DMS153 (cell line): Measurements from ENCODE around the gene DIRAS2.
A peak's percentile ranks its signal among the peaks of the same experiment; 100 is the strongest.
"Not testable (repeated sequence)": the region's sequence is repeated elsewhere in the genome, so short reads cannot be mapped to it uniquely, and the experiment has no call there.

Experiments
- DNase-seq: peaks from one replicate; lab custom pipeline; 2025; lab: John Stamatoyannopoulos, UW

The DIRAS2 gene, protein sequence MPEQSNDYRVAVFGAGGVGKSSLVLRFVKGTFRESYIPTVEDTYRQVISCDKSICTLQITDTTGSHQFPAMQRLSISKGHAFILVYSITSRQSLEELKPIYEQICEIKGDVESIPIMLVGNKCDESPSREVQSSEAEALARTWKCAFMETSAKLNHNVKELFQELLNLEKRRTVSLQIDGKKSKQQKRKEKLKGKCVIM

DNA sequence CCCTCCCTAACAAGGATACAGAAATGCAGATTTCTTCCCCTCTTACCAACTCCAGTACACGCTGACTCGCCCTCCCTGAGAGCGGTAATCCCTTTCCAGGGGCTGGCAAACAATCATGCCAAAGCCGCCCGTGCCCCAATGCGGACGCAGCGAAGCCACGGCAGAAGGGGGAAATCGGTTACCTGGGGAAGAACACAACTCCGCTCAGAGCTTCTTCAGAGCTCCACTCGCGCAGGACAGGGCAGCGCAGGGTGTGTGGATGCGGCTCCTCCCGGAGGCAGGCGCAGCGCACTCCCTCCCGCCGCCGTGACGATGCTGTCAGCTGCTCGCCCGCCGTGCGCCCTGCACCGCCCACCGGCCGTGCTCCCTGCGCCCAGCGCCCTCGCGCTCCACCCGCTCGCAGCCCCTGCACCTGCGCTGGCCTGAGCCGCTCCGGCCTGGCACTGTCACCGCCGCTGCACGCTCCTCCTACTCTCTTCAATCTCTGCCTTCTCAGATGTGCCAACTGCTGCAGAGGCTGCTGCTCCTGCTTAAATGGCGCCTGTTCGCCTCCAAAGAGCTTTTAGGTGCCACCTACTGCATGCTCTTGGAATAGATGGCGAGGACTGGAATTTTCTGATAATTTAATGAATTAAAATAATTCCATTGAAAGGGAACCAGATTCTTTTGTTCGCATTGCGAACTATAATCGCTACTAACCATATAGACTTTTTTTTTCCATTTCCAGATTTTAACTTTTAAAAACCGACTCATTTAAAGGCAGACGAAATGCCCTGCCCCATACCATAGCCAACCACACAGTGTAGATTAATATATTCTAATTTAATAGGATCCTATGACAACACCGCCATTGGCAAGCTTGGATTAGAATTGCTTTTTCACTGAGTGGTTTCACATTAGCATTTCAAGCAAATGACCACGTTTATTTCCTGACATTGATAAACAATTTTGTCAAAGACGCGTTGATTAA is at the start of gene DIRAS2:
Gene DIRAS2, minus strand, starts transcription at position 255 of the 970 bp plus-strand sequence. CDS start 28,997 bp downstream, outside the sequence.
- peak; percentile 91 for DNase-seq

DNA sequence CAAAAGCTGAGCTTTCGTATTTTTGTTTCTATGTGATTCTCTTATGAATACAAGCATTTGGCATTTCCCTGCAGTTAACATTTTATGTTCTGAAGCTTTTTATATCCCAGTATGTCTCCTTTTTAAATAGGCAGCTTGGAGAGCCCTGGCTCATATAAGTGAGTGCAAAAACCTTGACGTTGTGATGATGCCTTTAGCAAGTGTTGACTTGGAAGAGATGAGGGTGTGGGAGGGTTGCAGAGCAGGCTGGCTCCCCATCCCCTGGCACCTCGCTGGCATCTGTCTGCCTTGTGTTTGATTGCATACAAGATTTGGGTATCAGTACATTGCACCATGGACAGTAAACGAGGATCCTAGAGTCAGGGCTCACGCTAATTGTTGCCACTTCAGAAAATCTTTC is 42.1 kb upstream of the DIRAS2 start:
- DNase-seq, result no peak

DNA sequence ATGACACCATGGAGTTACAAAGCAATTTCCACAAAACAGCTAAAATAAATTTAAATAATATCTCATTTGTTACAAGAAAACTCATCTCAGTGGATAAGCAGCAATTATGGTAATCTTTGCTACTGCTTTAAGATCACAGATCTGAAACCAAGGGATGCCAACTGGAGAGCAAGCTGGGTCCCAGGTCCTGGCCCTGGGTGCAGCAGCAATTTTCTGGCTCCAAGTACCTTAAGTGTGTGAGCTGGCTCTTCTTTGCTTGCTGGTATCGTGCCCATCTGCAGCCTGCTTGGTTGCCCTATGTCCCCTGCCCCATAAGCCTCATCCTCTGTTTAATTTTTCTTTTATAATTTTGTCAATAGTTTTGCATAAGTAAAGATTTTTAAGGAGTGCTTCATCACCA is 41.5 kb upstream of the DIRAS2 start:
- DNase-seq, result no peak

DNA sequence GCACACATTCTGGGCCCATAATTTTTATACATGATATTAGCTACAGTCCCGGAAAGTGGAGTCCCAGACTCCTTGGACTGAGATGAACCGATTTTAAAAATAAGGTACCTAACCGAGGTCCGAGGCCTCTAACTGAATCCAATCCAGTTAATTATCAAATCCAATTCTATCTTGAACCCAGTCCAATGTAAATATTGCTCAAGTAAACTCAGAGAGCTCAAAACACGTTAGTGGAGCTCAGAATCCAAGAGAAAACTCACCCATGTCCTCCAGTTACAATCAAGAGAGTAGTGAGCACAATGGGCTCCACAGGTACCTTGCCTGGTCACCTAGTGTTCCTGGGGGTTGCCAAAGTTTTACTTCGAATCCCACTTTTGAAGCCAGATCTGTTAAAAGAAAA is 37.9 kb upstream of the DIRAS2 start:
- no peak for DNase-seq

DNA sequence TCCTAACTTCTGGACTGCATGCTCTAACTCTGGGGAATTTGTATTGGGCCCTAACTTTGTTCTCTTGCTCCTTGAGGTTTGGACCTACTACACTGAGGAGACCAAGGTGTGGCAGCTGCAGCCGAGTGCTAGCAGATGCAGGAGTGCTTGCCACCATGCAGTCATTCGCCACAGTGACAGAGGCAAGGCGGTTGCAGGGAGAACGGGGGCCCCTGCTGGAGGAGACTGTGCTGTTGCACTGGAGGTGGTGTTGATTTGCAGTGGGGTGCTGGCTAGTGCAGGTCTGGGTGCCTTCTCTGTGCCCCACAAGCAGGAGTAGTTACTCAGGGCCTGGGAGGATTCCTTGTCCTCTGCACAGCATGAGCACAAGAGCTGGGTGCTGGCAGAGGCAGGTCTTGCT is 22.4 kb upstream of the DIRAS2 start:
- no peak for DNase-seq

DNA sequence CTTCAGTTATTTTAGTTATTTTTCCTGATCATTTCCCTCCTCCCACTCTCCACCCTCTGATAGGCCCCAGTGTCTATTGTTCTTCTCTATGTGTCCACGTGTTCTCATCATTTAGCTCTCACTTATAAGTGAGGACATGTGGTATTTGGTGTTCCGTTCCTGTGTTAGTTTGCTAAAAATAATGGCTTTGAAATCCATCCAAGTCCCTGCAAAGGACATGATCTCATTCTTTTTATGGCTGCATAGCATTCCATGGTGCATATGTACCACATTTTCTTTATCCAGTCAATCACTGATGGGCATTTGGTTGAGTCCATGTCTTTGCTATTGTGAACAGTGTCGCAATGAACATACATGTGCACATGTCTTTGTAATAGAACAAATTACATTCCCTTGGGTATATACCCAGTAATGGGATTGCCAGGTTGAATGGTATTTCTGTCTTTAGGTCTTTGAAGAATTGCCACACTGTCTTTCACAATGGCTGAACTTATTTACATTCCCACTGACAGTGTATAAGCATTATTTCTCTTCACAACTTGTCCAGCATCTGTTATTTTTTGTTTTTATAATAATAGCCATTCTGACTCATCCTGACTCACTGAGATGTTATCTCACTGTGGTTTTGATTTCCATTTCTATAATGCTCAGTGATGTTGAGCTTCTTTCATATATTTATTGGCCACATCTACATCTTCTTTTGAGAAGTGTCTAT is 17.2 kb upstream of the DIRAS2 start:
- DNase-seq, result no peak

DNA sequence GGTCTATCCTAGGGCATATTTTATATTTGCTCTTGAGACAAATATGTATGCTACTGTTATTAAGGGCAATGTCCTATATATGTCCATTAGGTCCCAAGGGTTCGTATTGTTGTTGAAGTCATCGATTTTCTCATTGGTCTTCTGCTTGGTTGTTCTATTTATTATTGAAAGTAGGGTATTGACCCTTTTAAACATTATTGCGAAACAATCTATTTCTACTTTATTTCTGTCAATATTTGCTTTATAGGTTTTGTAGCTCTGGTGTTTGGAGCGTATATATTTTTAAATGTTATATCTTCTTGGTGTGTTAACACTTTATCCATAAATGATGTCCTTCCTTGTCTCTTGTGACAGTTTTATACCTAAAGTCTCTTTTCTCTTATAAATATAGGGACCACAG is 16.2 kb upstream of the DIRAS2 start:
- DNase-seq, result no peak

DNA sequence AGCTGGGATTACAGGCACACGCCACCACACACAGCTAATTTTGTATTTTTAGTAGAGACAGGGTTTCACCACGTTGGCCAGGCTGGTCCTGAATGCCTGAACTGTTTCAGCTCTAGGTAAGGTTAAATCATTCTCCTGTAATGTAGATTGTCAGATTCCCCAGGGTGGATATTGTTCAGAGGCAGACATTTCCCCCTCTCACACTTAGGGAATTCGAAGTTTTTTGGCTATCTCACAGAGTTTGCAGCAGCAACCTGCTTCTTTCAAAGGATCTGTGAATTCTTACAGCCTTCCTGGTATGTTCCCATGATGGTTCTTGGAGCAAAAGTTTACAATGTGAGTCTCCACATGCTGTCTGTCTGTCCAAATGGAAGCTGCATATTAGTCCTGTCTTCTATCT is 15.6 kb upstream of the DIRAS2 start:
- DNase-seq, result no peak

DNA sequence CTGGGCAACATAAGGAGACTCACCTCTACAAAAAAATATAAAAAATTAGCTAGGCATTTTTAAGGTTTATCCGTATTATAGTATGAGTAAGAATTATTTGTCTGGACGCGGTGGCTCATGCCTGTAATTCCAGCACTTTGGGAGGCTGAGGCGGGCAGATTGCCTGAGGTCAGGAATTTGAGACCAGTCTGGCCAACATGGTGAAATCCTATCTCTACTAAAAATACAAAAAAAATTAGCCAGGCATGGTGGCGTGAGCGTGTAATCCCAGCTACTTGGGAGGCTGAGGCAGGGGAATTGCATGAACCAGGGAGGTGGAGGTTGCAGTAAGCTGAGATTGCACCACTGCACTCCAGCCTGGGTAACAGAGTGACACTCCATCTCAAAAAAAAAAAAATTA is 14.3 kb upstream of the DIRAS2 start:
- not testable (repeated sequence) for DNase-seq

DNA sequence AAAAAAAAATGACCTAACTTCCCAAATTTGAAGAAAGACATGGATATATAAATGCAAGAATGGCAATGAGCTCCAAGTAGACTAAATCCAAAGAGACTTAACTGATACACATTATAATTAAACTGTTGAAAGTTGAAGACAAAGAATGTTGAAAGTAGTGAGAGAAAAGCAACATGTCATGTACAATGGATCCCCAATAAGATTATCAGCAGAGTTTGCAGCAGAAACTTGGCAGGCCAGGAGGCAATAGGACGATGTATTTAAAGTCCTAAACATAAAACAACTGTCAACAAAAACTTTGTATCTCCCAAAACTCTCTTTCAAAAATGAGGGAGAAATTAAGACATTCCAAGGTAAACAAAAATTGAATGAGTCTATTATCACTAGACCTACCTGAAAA is 8.6 kb upstream of the DIRAS2 start:
- DNase-seq, result no peak

DNA sequence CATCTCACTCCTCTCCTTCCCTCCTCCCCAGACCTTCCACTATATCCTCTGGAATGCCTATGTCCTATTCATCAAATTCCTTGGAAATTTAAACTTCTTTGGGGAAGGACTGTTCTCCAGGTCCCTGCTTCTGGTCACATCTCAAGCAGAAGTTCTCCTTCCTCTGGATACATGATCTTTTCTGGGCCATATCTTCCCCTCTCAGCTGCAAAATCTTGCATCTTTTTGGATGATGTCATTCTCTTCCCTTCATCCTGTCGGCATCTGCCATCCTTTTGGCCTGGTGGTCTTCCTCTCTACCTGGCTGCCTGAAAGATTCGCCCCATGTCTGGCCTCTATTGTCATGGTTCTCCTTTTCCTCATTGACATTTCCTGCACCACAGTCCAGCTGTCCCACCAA is 5.2 kb upstream of the DIRAS2 start:
- DNase-seq, result no peak

DNA sequence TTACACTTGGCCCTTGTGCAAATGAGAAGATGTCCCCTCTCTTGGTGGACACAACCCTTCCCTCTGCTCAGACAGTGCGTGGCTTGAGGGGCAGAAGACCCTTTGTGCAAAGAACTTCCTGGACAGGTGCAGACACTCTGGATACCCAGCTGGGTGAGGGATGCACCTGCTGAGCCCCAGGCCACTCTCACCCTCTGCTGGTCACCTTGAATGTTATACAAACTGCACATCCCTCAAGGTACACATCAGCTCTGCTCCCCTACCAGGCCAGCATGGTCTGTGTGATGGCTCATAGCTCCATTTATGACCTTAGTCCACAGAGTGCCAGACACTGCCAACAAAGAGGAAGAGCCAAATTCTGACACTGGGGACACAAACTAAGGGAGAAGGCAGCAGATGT is 3.1 kb upstream of the DIRAS2 start:
- DNase-seq, result peak; percentile 18

DNA sequence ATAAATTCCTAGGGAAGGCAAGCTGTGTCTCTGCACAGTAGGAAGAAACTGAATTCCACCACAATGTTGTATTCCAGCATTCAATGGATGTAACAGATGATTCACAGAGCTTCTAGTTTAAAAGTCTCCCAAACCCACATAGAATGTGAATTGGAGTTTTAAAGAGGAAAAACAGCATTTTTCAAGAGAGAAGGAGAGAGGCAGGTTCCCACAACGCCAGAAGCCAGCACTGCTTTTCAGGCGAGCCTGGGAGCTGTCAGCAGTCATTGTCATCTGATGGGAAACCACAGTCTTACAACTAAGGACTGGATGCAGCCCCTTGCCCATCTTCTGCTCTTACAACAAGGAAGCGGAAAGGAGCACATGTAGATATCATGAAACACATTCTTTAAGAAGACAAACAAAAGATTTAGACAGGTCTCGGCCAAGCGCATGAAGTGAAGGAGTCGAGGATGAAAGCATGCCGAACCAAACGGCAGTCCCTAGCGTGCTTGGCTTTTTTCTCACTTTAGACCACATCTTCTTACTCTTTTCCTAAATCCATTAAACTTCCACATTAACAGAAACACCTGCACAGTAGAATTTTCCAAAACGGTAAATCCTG is 638 bp downstream of the DIRAS2 start:
- no peak for DNase-seq

DNA sequence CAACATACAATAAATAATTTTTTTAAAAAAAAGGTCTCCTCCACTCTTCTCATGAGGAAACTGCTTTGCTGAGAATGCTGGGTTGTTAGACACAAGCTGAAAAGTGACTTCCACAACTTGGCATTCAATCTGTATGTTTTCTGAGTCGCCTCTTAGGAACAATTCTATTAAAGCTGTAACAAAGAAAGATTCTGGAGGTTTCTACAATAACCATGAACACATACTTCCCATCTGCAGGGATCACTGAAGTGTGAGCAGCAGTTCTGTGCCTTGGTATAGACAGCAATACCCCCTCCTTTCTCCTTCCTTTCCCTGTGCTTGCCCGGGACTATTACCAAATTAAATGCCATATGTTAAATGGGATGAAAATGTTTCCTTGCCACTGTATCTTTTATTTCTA is 1.5 kb downstream of the DIRAS2 start:
- no peak for DNase-seq

DNA sequence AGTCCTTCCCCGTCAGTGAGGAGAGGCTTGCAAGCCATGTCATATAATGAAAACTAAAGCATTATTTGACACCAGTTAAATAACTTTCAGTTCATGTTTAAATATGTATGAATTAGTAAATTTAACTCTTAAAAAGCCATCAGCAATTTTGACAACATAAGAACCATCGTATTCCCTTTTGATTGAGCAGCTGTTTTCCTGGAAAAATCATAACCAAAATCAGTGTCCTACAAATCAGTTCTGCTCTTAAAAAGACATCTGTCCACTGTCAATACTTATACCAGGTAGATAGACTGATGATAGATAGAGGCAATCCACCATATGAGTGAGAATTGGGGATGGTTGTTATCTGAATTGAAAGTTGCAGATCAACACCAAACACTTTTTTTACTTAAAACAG is 2.3 kb downstream of the DIRAS2 start:
- DNase-seq, result no peak

DNA sequence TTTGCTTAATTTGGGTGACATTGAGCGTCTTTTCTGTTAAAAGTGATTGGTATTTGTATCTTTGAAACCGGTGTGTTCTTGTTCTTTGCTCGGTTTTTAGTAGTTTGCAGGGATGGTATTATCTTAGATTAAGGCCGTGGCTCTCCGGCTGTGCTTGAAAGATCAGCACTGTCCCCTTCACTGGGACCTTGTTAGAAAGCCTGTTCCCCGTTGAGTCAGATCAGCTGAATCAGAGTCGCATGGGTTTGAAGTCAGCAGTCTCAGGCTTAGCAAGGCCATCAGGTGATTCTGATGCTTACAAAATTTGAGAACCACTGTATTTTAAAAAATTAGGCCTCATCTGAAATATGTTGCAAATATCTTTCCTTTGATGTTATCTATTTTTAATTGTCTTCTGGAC is 5.0 kb downstream of the DIRAS2 start:
- DNase-seq, result no peak

DNA sequence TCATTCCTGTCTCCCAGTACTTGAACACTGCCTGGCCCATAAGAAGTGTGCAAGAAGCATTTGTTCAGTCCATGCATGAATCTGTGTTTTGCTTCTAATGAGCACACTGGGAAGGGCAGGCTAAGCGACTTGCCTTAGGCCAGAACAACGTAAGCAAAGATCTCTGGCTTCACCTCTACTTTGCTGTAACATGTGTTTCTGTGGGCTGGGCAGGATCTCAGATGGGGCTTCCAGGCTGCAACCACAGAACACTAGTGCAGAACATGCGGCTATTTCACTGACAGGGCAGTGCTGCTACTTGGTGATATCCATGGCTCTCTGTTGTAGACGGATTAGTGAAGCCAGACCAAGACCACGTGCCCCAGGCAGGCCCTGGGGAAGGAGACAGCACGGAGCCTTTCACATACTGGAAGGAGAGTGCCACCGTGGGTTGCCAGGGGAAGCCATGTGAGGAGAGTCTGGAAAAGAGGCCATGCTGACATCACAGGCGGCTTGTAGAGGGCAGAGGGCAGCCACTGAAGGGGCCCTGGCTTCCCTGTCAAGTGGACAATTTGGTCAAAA is 9.9 kb downstream of the DIRAS2 start:
- no peak for DNase-seq

DNA sequence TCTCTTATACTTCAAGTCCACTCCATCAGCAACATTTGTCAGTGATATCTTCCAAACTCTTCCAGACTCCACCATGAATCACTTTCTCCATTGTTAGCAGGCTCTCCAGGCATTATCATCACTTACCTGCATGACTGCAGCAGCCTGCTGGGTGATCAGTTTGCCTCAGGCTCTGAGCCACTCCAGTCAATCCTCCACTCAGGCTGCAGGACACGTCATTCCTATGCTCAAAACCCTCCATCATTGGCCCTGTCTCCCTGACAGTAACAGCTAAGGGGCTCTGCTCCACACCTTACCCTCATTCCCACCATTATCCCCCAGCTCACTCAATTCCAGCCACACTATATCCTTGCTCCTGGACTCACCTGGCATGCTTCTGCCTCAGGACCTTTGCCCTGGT is 10.7 kb downstream of the DIRAS2 start:
- no peak for DNase-seq

DNA sequence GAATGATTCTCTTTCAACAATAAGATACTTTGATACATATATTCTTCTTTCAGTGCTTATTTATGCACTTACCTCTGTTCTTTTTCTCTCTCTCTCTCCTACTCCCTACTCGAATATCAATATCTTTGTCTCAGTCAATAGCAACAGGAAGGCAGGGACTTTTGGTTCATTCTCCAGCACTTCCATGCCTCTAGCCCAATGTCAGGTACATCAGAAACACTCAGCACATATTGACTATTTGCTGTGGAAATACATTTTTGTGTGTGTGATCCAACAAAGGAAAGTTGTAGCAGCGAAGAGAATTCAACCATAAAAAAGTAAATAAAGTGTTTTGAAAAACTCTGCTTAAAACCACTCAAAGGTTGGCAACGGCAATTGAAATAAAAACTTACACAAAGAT is 12.6 kb downstream of the DIRAS2 start:
- DNase-seq, result no peak

DNA sequence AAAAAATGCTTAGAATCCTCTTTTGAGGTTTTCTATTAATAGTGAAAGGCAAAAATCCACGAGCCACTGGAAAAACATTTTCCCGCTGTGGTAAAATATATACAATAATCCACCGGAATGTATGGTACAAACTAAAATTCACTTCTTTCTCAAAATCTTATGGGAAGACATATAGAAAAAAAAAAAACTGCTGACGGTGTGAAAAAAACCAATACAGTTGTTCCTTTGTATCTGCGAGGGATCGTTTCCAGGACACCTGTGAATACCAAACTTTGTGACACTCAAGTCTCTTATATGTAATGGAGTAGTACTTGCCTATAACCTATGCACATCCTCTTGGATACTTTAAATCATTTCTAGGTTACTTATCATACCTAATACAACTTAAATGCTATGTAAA is 13.3 kb downstream of the DIRAS2 start:
- DNase-seq, result no peak

DNA sequence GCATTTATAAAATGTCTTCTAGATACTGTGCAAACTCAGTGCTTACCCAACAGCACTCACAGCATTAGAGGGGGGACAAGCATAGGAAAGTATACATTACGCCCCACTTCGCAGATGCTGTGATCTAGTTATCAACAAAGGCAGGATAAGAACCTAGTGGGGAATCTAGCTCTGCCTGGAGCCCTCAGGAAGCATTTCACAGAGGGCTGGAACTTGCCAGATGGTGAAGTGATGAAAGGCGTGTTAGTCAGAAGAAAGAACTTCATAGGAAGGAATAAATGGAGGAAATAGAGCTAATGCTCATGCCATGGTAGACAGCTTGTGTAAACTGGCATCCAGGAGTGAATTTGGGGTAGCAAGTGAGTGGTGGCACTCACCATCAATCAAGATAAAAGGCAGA is 25.8 kb downstream of the DIRAS2 start:
- no peak for DNase-seq

DNA sequence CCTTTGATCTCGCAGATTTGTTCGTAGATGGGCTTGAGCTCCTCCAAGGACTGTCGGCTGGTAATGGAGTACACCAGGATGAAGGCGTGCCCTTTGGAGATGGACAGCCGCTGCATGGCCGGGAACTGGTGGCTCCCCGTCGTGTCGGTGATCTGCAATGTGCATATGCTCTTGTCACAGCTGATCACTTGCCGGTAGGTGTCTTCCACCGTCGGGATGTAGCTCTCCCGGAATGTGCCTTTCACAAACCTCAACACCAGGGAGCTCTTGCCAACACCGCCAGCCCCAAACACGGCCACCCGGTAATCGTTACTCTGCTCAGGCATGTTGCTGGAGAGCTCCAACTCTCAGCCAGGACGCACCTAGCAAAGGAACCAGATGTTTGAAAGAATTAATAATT is 29.1 kb downstream of the DIRAS2 start:
- no peak for DNase-seq
